GM18868 (cell line): ENCODE measurements around the gene ZDHHC14.
"Not testable (repeated sequence)": the region's sequence is repeated elsewhere in the genome, so short reads cannot be mapped to it uniquely, and the experiment has no call there.

Experiments used
- ATAC-seq: cut with Tn5 transposase; IDR thresholded peaks from one replicate; pipeline ENCODE4 v1.9.1; 2021; ENCODE audit warnings: mild to moderate bottlenecking, moderate library complexity; ENCODE audit not compliant: unreplicated experiment

The ZDHHC14 gene

GRCh38 chr6:157402996-157403685 is 22.2 kb downstream of the ZDHHC14 start:
- no peak for ATAC-seq

- ATAC-seq, result peak; percentile 62
Observed at GRCh38 chr6:157403686-157404051, 22.7 kb downstream of the ZDHHC14 start.

GRCh38 chr6:157405986-157406385 is 25.0 kb downstream of the ZDHHC14 start:
- no peak for ATAC-seq

- no peak for ATAC-seq
Observed at GRCh38 chr6:157406661-157407060, 25.7 kb downstream of the ZDHHC14 start.

DNA sequence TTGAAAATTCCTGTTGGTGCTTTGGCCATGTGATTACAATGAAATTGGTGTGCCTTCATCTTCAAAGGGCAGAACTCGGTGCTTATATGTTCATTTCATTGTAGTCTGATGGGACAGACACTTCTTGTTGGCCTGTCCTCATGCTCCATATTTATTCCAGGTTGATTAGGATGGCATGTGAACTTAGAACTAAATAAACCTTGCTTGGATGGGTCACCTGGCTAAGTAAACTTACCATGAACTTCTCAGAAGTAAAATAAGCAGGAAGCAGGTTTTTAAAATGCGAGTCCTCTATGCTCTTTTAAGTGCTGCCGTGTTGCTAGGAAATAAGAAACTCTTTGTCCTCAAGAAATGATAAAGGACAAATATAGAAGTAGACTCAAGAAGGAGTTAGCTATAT is 26.7 kb downstream of the ZDHHC14 start:
- no peak for ATAC-seq

- not testable (repeated sequence) for ATAC-seq
Observed at GRCh38 chr6:157408427-157408826, 27.4 kb downstream of the ZDHHC14 start.

GRCh38 chr6:157410045-157410444 is 29.1 kb downstream of the ZDHHC14 start:
- ATAC-seq, result no peak

DNA sequence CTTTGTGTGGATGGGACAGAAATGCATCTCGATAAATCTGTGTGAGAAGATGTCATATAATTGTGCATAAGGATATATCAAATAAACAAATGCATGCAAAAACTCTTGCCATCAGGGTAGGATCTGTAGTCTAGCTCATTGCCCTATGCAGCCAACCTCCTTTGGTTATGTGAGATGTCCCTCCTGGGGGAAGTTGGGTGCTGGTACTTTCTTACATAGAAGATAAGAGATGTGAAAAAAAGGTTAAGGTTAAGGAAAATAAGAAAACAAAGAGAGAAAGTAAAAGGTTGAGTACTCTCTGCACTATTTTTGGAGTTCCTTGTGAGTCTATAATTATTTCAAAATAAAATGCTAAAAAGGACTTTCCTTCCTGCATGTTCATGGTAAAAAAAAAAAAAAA is 30.4 kb downstream of the ZDHHC14 start:
- ATAC-seq, result no peak

- ATAC-seq, result no peak
Observed at GRCh38 chr6:157412791-157413190, 31.8 kb downstream of the ZDHHC14 start.

DNA sequence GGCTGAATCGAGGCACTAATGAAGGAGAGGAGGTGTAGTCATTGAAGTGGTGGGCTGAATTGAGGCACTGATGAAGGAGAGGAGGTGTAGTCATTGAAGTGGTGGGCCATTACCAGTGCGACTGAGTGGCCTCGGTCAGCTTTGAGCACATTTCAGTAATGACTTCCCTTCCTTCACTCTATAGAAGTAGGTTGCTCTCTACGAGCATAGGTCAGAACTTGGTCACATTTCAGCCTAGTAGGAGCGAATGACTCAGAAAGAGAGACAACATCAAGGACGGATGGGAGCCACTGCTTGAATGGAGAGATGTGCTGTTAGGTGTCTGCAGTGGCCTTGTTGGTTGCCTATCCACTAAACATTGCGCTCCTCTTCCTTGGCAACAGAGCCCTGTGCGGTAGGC is 39.5 kb downstream of the ZDHHC14 start:
- ATAC-seq, result no peak

GRCh38 chr6:157424491-157425020 is 43.6 kb downstream of the ZDHHC14 start:
- no peak for ATAC-seq

- no peak for ATAC-seq
Observed at GRCh38 chr6:157427969-157428368, 47.0 kb downstream of the ZDHHC14 start.

GRCh38 chr6:157428427-157429202 is 47.6 kb downstream of the ZDHHC14 start:
- no peak for ATAC-seq

- ATAC-seq, result no peak
Observed at GRCh38 chr6:157429248-157429647, 48.3 kb downstream of the ZDHHC14 start.

- no peak for ATAC-seq
Observed at GRCh38 chr6:157430834-157431233, 49.8 kb downstream of the ZDHHC14 start.

DNA sequence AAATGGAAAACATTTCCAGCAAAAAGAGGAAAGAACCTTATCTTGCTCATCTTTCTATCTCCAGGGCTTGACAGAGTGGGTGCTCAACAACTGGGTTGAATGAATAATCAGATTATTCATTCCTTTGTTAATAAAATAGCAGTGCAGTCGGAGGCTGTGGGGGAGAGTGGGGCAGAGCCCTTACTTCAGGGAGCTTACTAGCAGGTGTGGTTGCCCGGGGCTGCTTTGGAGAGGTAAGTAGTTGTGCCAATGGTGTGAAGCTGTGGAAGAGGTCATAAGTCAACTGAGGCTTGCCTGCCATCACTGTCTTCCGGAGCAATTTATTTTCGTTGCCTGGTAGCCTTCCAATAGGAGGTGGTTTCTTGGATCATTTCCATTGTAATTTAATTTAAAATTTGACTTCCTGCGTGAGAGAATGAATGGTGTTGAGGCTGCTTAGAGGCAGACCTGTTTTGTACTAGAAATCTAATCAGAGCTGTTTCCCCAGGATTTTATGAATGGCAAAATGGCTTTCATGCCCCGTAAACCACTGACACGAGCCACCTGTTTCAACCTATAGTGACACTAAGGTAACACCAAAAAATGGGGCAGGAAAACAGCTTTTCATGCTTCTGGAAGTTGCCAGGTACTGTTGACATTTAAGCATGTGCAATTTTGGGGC is 51.4 kb downstream of the ZDHHC14 start:
- ATAC-seq, result no peak

GRCh38 chr6:157432892-157433265 is 51.9 kb downstream of the ZDHHC14 start:
- ATAC-seq, result no peak

GRCh38 chr6:157433678-157434081 is 52.7 kb downstream of the ZDHHC14 start:
- no peak for ATAC-seq

GRCh38 chr6:157434349-157435033 is 53.5 kb downstream of the ZDHHC14 start:
- no peak for ATAC-seq

DNA sequence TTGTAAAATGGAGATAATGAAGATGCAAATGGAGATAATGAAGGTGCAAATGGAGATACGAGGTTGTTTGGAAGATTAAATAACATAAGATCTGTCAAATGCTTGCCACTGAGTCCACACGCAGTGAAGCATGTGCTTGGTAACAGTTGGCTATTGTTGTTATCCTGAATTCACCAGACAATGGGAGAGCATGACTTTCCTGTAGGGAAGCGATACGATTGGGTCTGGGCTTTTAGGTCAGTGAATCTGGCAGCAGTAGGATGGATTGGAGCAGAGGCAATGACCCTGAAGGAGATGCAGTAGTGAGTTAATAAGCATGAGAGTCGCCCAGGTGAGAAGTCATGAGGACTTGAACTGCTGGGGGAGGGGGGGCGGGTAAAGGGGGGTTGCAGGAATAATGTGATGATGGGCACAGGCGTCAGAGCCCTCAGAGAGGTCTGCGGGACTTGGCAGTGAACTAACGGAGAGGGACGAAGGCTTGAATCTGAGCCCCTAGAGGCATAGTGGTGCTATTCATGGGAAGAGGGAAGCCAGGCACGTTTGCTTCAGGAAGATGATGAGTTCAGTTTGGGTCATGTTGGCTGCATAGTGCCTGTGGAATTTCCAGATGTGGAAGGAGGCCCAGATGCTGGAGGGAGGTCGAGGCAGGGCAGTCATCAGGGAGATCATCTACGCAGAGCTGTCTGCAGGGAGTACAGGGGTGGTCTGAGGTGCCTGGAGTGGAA is 55.4 kb downstream of the ZDHHC14 start:
- no peak for ATAC-seq

DNA sequence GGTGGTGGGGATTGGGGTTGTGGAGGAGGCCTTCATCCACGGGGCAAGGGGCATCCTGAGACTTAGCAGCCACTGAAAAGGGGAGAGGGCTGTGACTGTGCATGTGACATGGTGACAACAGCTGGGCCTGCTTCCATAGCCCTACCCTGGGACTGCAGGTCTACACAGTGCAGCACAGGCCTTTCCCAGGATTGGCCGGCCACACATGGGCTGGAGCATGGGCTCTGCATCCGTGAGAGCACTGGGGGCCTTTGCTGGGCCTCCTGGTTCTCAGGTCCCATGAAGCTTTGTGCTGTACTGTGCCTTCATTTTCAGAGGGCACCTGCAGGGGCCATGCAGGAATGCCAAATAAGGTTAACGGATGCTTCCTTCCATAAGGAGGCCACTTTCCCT is 56.0 kb downstream of the ZDHHC14 start:
- ATAC-seq, result no peak
